ENCODE measurements around the gene B4GALT2. TPM values are rescaled to one million over a fixed set of nuclear protein-coding genes. Genes with fewer than 3 reads are reported as not detected.

The B4GALT2 gene
- total RNA-seq, 4 donors from 2014 or later: 8.2 to 28.9 (median 22.2) TPM

DNA sequence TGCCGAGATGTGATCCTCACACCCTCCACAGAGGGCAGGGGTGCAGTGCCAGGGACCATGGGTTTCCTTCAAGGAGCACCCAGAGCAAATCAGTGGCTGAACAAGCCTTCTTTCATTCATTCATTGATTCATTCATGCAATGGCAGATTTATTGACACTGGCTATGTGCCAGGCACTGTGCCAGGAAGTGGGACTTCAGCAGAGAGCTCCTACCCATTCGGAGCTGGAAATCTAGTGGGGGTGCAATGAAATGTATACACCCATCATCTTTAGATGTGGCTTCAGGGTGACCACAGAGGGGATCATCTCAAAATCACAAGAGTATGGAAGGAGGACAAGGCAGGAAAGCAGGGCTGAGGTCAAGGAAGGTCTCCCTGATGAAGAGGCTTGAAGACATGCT lies 33.4 kb downstream of the B4GALT2 start:
- Histone ChIP-seq H3K36me3 (no peaks in the 10 kb centered on the region), H3K9me3 (no peaks in the 10 kb centered on the region), H3K4me1 (peaks cover 0 to 38% (median 0%) of the 10 kb centered on the region in 4 donors), H3K27ac (no peak overlapping the region), H3K4me3 (no peak overlapping the region), H3K27me3 (no peaks in the 10 kb centered on the region)
- no peak for DNase-seq
- TF ChIP-seq POLR2A (IDR thresholded peaks at IDR 0.05): no peak
- TF ChIP-seq, protein P1, sequence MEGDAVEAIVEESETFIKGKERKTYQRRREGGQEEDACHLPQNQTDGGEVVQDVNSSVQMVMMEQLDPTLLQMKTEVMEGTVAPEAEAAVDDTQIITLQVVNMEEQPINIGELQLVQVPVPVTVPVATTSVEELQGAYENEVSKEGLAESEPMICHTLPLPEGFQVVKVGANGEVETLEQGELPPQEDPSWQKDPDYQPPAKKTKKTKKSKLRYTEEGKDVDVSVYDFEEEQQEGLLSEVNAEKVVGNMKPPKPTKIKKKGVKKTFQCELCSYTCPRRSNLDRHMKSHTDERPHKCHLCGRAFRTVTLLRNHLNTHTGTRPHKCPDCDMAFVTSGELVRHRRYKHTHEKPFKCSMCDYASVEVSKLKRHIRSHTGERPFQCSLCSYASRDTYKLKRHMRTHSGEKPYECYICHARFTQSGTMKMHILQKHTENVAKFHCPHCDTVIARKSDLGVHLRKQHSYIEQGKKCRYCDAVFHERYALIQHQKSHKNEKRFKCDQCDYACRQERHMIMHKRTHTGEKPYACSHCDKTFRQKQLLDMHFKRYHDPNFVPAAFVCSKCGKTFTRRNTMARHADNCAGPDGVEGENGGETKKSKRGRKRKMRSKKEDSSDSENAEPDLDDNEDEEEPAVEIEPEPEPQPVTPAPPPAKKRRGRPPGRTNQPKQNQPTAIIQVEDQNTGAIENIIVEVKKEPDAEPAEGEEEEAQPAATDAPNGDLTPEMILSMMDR (IDR thresholded peaks at IDR 0.05): no peak

DNA sequence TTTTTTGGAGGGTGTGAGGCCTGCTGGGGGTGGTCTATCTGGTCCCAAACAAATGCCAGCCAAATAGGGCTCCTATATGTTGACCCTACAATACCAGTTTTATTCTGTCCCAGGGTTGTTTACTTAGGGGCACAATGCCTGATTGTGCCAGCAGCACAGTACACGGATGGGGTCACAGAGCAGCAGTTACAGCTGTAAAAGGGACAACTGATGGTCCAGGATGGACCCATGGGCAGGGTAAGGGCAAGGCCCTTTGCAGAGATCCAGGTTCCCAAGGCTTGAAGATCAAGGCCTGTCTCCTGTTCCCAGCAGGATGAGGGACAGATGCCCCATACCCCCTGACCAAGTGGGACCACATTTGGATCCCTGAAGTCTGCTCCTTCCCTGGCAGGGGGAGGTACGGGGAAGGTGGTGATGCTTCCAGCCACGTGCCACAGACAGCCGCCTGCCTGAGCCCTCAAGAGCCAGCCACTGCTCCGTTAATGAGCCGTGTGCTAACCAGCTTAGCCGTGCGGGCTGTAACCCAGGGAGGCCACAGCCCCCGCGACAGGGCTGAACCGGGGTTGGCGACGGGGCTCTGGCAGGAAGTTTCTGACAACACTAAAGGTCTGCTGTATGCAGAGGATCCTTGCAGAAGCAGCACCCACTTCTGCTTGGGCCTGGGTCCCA lies 34.1 kb downstream of the B4GALT2 start:
- H3K27ac ChIP-seq: no peak overlapping the region
- no peak for DNase-seq
- no peaks in the 10 kb centered on the region for H3K9me3 ChIP-seq
- H3K36me3 ChIP-seq: no peaks in the 10 kb centered on the region
- no peaks in the 10 kb centered on the region for H3K27me3 ChIP-seq
- H3K4me1 ChIP-seq: peaks cover 0 to 38% (median 0%) of the 10 kb centered on the region in 4 donors
- no peak for TF ChIP-seq POLR2A (IDR thresholded peaks at IDR 0.05)
- TF ChIP-seq, protein P1 (IDR thresholded peaks at IDR 0.05): no peak
- H3K4me3 ChIP-seq: no peak overlapping the region

DNA sequence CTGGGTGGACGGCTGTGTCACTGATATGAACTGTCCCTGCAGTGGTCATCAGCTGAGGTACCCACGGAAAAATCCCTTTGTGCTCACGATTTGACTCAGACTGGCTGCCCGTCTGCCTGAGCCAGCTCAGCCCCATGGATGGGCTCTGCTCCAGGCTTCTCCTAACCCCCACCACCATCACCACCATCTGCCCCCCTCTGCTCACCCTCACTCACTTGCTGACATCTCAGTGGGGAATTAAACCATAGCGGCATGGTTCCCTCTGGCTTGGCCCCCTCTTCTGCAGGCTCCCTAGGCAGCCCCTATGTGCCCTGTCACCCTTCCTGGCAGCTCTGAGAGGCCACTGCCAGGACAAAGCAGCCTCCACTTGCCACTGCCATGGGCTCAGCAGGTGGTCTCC lies 34.9 kb downstream of the B4GALT2 start:
- TF ChIP-seq, protein P1 (IDR thresholded peaks at IDR 0.05): no peak
- no peak for TF ChIP-seq POLR2A (IDR thresholded peaks at IDR 0.05)
- no peak overlapping the region for H3K4me3 ChIP-seq
- peaks cover 0 to 38% (median 0%) of the 10 kb centered on the region in 4 donors for H3K4me1 ChIP-seq
- no peaks in the 10 kb centered on the region for H3K27me3 ChIP-seq
- no peaks in the 10 kb centered on the region for H3K36me3 ChIP-seq
- H3K27ac ChIP-seq: peak overlapping the region in 2 of 4 donors; percentile 57 to 66
- H3K9me3 ChIP-seq: no peaks in the 10 kb centered on the region
- no peak for DNase-seq

DNA sequence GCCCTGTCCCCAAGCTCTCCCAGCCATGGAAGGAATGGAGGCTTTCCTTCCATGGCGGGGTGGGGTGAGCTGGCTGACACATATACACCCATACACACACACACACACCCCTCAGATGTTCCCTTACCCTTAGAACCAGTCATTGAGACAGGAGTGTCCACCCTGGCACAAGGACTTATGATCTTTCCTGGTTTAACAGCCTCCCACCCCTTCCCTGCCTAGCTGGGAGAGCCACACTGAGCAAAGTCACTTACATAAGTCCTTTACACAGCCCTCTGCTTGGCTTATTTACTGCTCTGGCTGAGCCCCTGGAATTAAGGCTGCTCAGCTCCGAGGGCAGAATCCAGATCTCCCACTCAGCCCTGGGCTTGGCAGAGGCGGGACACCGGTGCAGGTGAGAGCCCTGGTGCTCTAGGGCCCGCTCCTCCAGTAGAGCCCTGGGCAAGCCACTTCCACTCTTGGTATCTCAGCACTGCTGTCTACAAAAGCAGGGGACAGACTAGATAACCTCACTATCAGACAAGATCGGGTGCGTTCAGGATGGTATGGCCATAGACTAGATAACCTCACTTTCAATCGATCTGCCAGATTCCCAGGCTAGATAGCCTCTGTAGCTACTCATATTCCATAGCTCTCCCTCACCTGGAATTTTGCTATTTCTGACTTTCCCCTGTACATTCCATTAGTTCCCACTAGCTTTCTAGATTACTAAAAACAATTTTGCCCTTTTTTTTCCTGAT lies 35.5 kb downstream of the B4GALT2 start:
- TF ChIP-seq, protein P1 (IDR thresholded peaks at IDR 0.05): no peak
- no peak for TF ChIP-seq POLR2A (IDR thresholded peaks at IDR 0.05)
- no peak overlapping the region for H3K4me3 ChIP-seq
- peak overlapping the region in 2 of 4 donors; percentile 57 to 66 for H3K27ac ChIP-seq
- DNase-seq: no peak
- H3K27me3 ChIP-seq: no peaks in the 10 kb centered on the region
- H3K9me3 ChIP-seq: no peaks in the 10 kb centered on the region
- no peaks in the 10 kb centered on the region for H3K36me3 ChIP-seq
- H3K4me1 ChIP-seq: peaks cover 0 to 38% (median 0%) of the 10 kb centered on the region in 4 donors

DNA sequence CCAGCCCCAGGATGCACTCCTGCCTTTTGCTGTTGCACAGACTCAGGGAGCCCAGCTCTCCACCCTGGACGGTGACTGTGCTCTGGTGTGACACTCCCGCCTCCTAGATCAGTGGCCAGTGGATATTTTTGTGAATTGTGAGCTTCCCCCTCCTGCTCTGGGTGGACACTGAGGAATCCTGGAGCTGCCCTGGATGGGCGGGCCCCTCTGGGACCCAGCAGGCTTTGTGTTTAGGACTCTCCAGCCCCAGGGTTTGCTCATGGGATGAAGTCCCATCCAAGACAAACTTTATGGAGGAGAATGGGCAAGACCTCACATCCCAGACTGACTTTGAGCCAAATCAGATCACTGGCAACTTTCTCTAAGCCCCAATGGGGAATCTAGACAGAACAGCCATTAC lies 36.2 kb downstream of the B4GALT2 start:
- TF ChIP-seq POLR2A (IDR thresholded peaks at IDR 0.05): no peak
- TF ChIP-seq, protein P1 (IDR thresholded peaks at IDR 0.05): no peak
- H3K27me3 ChIP-seq: no peaks in the 10 kb centered on the region
- no peak overlapping the region for H3K4me3 ChIP-seq
- H3K4me1 ChIP-seq: peaks cover 0 to 38% (median 0%) of the 10 kb centered on the region in 4 donors
- H3K27ac ChIP-seq: peak overlapping the region in 1 of 4 donors; percentile 57
- H3K36me3 ChIP-seq: no peaks in the 10 kb centered on the region
- DNase-seq: no peak
- no peaks in the 10 kb centered on the region for H3K9me3 ChIP-seq

All from Peyer's patch (tissue), 4 donors.